NCI-H2227 (cell line): Measurements from ENCODE around the gene SVEP1.
"Not testable (repeated sequence)": the region's sequence is repeated elsewhere in the genome, so short reads cannot be mapped to it uniquely, and the experiment has no call there.

Source experiments
- DNase-seq: peaks from one replicate; lab custom pipeline; 2025; ENCODE audit not compliant: unreplicated experiment; lab: John Stamatoyannopoulos, UW

Gene SVEP1

DNA sequence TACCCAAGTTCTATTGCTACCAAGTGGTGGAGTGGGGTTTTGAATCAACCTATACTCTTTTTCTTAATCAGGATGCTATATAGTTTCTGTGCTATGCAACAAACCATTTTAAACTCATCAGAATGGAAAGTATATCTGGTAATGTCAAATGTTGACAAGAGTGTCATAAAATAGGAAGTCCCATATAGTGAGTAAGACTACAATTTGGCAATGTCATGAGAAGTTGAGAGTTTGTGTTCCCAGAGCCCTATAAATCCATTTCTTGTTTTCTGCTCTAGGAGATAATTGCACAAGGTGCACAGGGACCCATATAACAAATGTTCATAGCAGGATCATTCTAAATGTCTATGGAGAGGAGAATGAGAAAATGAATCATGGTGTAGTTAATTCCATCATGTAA lies 132.1 kb downstream of the SVEP1 start:
- DNase-seq = no peak

DNA sequence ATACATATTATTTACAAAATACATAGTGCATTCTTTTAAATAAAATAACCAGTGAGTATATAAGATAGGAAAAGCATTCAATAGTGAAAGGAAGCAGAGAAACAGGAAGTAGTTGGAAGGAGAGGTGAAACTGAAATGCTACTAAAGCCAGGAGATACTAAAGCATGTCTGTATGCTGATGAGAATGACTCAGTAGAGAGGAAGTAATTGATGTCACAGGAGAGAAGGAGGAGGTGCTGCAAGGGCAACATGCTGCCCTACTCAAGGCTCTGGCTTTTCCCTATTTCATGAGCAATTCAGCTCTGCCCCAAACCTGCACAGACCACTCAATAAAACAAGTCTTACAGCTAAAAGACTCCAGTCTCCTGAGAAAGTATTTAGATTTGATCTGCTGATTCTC lies 133.4 kb downstream of the SVEP1 start:
- no peak for DNase-seq

DNA sequence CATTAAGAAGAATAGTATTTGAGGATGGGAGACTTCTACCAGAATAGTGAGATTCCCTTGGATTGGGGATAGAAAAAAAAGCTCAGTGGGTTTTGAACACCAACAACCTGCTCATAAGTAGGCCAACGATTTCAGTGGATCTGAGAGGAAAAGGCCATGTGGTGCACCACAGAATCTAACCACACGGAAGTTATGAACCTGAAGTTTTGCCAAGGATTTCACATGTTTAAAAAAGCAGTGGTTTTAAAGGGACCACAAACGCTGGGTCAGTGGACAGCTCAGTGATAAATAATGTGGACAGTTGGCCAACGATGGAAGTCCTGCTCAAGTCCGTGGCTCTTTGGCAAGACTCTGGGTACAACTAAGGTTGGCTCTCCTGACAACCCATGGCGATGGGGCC lies 134.6 kb downstream of the SVEP1 start:
- no peak for DNase-seq

DNA sequence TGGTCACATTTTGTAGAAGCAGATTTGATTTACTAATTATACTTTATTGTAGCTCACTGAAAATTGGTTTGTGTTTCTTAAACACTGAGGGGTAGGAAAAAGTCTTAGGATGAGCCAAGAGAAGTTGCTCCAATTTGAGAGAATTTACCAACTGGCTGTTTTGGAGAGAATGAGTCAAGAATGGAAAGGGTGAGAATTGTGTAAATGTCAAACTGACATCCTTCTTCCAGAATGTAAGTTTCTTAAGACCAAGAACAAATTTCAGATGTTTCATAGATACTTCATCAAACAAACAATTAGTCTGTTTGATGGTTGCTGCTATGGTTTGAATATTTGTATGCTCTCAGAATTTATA lies 135.7 kb downstream of the SVEP1 start:
- DNase-seq = no peak

DNA sequence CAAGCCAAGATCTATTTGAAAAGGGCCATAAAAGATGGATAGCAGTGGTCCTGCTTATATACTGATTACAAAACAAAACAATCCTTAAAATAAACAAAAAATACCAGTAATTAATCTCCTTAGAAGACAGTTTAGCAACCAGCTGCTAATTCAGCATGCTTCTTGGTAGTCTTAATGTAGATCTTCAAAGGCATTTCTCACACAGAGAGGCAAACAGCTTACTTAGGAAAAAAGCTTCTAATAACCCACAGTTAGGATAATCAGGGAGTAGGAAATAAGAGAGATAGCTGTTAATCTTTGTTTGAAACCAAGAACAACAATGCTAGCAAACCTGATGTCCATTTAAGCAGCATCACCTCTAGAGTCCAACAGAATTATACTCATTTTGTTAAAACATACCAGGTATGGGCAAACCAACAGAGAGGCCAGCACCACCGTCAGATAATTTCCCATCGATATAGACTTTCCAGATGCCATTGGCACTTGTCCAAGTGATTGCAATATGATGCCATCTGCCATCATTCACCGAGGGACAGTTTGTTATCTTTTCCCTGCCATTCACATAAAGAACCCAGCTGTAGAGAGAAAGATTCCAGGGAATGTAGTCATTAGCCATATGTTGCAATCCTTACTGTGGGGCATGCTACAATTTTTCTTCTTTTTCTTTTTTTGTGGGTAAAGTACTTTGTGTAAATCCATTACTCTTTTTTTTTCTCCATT lies 136.2 kb downstream of the SVEP1 start:
- DNase-seq = peak; percentile 31

DNA sequence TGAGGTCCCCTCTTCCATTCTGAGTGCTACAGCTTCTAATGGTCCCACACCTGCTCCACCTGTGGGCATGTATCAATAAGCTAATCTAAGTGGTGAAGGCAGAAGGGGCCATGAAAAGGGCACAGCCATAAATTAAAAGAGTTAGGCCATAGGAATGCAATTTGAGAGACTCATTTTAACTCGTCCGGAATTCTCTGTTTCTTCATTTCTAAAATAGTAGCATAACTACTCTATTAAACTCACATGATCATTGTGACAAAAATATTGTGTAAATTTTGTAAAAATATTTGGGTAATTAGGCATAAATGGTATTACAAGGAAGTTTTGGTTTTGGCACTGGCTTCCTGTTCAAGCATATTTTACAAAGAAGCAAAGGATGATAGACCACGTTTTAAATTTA lies 138.7 kb downstream of the SVEP1 start:
- DNase-seq = no peak

DNA sequence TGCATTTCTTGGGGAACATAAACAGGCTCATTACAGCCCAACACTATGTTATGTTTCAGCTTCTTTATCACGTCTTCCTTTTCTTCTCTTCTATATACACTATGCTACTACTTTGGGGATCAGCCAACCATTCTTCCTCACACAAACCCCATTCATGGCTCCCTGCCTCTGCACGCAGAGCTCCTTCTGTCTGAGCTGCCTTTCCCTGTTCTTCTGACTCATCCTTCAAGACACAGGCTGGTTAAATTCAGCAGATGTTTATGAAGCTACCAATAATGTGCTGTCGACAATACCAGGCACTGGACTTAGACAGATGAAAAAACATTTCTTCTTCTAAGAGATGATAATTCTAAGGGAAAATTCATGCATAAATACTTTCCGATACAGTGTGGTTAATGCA lies 139.4 kb downstream of the SVEP1 start:
- DNase-seq = no peak

DNA sequence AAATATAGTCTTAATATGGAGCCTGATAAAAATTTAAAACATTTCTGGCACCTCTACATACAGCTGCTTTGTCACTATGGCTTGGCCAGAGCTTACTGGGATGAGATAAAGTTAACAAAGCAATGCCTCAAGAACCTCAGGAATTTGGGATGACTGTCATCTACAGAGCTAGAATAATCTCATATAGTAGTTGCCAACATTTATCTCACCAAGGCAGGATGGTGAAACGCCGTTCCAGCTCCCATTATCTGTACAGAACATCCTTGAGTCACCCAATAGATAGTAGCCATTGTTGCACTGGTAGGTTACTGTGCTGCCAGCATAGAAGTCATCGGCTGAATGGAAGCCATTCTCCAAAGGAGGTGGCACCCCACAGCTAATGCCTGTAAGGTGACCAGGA lies 147.3 kb downstream of the SVEP1 start:
- no peak for DNase-seq

DNA sequence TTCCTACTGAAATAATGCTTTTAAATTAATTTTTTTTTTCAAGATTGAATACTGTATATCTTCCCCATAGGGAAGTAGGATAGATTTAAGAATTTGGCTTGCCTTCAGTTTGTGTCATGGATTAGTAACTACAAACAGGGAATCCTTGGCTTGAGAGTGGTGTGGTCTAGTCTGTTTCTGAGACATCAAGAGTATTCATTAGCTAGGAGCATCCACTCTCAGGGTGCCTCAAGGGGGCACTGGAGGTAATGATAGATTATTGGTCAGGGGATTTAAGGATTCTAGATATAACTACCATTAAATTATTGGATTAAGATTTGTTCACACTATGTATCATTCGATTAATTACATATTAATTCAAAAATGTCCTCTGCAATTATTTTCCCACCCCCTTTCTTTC lies 150.1 kb downstream of the SVEP1 start:
- no peak for DNase-seq

DNA sequence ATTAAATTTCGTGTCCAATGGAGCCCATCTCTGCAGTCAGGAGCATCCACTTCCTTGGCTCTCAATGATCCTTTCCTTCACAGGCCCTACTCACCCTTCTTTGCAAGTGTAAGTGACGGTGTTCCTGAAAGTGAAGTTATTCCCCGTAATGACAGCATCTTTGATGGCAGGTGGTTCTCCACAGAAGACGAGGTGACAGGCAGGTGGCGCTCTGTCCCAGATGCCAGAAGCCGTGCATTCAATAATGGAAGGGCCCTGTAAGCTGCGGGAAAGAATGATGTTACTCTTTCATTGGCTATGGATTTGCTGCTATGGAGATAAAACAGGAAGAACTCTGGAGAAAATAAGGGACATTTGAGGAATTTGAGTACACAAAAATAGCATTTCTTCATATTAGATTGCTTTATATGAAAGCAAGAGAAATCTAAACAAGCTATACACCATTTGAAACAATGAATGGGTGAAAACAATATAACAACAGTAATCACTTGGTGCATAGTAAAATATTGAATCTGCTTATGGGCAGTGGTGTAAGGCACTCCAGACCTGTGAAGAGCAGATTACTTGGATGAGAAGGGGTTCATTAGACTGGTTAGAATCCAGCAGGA lies 151.9 kb downstream of the SVEP1 start:
- peak; percentile 7 for DNase-seq

DNA sequence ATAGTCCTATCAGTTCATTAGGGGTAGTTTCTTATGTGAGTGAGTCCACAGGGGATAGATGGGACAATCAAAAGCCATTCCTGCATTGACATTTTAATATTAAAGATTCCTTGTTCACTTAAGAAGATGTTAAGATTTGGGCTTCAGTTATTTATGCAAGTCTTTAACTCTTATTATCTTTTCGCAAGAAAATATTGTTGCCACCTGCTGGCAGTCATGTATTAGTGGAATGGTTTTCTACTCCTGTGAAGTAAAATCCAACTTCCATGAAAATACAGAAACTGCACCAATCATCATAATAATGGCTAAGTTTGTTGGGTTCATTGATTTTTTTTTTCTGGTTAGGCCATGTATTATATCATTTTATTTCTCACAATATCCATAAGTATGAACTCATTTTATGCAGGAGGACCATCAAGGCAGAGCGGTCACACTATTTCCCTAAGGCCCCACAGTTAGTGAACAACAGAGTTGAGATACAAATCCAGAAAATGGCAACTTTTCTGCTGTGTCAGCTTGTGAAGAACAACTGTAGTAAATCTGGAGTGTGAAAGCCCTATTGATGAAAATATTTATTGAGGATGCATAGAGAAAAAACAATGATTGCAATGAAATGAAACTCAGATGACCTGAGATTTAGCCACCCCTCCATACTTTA lies 153.4 kb downstream of the SVEP1 start:
- no peak for DNase-seq

DNA sequence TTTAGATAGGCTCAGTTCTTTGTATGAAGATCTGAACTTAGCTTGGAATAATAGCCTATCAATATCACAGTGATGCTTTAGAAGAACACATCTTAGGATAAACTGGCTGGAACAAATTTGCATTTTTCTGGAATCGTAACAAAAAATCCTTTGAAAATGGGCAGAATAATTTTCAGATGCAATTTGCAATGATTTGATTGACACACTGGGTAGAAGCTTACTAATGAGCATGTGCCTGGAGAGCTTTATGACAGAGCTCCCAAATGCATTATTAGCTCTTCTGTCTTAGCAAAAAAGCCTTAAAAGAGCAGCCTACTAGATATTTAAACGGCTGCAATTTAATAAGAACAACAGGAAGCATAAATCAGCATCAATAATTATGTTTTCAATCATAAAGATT lies 165.1 kb downstream of the SVEP1 start:
- DNase-seq = no peak

DNA sequence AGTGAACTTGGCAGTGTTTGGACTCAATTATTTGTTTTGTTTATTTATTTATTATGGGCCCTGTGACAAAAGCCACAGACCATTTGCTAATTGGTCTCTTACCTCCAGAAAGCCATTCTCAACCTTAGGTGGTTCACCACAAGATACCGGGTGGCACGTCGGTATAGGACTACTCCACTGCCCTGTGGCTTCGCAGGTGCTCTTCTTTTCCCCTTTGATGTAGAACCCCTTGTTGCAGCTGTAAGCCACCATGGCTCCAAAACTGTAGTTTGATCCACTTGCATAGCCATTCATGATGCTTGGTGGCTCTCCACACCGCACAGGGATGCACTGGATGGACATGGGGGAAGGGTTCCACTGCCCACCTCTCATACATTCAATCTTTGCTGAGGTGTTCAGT lies 168.6 kb downstream of the SVEP1 start:
- no peak for DNase-seq

DNA sequence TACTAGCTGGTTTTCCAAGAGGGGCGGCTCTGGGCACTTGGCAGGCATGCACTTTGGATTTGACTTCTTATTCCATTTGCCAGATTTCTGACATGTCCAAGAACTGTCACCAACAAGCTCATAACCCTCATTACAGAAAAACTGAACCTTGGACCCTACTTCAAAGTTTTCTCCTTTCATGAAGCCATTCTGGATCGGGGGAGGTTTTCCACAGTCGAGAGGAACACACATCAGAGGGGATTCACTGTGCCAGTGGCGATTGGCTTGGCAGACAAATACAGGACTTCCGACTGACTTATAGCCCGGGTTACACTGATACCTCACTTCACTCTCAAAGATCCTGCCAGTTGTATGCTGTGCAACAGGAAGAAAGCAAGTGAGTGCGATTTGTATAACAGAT lies 170.9 kb downstream of the SVEP1 start:
- DNase-seq = no peak

DNA sequence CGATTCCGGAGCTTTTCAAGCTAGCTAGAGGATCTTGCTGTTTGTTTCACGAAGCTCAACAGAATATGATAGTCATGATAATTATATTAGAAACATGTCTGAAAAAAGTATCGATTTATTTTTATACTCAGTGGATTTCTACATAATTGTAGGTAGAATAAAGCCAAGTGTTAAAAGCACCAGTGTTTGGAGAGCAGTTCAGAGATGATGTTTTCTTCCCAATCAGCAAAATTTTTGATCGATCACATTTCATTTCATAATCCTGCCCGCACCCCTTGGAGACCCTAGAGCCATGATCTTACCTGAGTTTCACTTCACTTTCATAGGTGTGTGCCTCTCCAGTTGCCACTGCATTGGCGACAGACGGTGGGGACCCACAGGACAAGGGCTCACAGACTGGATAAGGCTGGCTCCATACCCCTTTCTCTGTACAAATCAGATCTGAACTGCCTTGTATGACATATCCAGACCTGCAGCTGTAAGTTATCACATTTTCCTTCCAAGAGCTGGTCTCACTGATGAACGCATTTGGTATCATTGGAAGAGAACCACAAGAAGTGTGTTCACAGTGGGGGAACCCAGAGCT lies 173.6 kb downstream of the SVEP1 start:
- DNase-seq = no peak

DNA sequence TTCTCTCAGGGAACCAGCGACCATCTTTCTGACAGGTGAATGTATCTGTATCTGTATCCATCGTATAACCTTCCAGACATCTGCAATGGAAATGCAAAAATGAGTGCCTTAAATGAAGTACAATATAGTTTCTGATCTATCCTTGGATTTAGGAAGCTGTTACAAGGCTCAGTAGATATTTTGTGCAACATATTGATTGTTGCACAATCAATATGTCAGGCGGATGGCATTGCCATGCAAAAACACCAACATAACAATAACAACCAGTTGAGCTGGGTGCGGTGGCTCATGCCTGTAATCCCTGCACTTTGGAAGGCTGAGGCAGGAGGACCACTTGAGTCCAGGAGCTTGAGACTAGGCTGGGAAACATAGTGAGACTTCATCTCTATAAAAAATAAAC lies 175.1 kb downstream of the SVEP1 start:
- DNase-seq = no peak

DNA sequence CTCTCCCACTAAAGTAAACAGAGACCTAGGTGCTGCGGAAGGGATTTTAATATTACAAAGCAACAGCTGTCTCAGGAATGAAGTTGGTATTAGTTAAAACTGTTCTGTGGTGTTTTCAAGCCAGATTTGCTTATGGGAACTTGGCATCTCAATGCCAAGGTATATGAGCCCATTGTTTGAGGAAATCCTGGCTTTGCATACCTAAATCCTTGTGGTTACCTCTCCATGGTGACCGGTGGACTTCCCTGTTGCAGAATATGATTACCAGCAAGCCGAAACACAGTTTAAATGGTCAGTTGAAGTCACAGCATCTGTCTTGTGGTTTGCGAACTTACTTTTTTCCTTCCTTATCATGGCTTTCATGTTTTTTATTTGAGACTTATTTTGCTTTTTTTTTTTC lies 179.6 kb downstream of the SVEP1 start:
- no peak for DNase-seq

DNA sequence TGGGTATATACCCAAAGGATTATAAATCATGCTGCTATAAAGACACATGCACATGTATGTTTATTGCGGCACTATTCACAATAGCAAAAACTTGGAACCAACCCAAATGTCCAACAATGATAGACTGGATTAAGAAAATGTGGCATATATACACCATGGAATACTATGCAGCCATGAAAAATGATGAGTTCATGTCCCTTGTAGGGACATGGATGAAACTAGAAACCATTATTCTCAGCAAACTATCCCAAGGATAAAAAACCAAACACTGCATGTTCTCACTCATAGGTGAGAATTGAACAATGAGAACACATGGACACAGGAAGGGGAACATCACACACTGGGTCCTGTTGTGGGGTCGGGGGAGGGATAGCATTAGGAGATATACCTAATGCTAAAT lies 180.5 kb downstream of the SVEP1 start:
- not testable (repeated sequence) for DNase-seq

DNA sequence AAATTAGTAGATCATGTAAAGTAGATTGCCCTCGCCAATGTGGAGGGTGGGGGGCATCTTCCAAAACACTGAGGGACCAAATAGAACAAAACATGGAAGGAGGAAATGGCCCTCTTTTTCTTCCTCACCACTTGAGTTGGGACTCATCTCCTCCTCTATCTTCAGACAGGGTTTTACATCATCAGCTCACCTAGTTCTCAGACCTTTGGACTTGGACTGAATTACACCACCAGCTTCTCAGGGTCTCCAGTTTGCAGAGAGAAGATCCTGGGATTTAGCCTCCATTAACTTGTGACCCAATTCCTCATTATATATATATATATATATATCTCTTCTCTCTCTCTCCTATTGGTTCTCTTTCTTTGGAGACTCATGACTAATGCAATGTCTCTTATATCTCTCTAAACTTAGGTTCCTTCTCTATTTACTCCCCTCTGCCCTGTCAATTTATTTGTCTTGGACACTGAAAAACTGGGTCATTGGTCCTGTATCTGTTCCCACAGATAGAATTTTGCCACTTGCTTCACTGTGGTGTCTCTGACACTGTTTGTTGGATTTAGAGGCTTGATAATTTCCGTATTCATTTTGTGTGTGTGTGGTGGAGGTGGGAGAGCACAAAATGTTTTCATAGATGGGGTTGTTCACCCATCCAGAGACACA lies 187.6 kb downstream of the SVEP1 start:
- no peak for DNase-seq

DNA sequence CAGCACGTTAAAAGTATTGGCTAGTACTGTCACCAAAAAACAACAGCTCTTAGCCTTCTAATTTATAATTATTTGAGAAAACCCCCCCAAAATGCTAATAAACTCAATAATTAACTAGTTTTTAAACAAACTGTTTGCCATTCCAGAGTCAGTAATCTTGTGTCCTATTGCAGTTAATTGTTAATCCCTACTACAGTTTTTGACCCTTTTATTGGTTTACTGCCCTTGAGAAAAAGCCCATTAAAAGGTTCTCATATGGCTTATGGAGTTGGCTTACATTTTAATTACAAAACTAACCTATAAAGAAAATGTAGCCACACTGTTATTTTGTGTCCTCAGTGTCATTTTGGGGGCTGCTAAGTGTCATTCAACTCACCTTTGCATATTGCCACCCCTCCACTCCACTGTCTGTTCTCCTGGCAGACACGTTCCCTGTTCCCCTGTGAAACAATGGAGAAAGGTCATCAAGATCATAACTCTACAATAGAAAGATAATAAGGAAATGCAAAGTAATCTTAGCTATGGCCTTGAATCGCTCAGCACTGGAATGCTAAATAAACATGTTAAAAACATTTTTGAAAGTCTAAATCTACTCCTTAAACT lies 190.3 kb downstream of the SVEP1 start:
- no peak for DNase-seq

DNA sequence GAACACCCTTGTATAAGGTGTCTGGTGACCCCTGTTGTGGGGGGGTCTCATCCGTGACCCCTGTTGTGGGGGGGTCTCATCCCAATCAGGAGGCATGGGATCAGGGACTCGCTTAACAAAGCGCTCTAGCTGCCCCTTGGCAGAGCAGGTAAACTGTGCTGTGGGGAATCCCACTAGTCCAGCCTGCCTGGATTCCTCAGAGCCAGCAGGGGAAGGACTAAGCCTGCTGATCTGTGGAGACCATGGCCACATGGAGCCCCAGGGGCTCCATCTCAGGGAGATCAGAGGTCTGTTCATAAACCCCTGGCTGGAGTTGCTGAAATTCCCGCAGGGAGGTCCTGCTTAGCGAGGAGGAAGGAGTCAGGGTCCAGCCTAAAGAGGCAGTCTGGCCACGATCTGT lies 196.1 kb downstream of the SVEP1 start:
- no peak for DNase-seq
